Mesothelial cell of epicardium (in vitro differentiated cells): ENCODE results near the gene TBC1D10B. TPM values are rescaled to one million over a fixed set of nuclear protein-coding genes. Genes with fewer than 3 reads are reported as not detected.
A peak's percentile ranks its signal among the peaks of the same experiment; 100 is the strongest.

Experiments
- DNase-seq, 2 experiments: peaks; one replicate each; pipeline ENCODE4 v3.0.0; 2021; ENCODE audit warnings: low spot score in 2 of 2; ENCODE audit not compliant: unreplicated experiment in 2 of 2
- H3K27ac Mint-ChIP-seq: 2 replicates; pipeline ENCODE4 v1.8.0; 2021; ENCODE audit warnings: mixed read lengths
- H3K27me3 Mint-ChIP-seq: 2 replicates; pipeline ENCODE4 v1.8.0; 2021; ENCODE audit warnings: low read depth, mixed read lengths
- H3K36me3 Mint-ChIP-seq: 2 replicates; pipeline ENCODE4 v1.8.0; 2021; ENCODE audit warnings: mixed read lengths
- H3K4me1 Mint-ChIP-seq: 2 replicates; pipeline ENCODE4 v1.8.0; 2021; ENCODE audit warnings: mixed read lengths
- H3K4me3 Mint-ChIP-seq: 2 replicates; pipeline ENCODE4 v1.8.0; 2021; ENCODE audit warnings: mild to moderate bottlenecking, moderate library complexity, mixed read lengths
- H3K9me3 Mint-ChIP-seq: 2 replicates; pipeline ENCODE4 v1.8.0; 2021; ENCODE audit warnings: mixed read lengths
- CTCF ChIP-seq: fragments of 200-600 bp; sonication (generic); IDR thresholded peaks from one replicate; pipeline ENCODE4 v1.5.0; 2021; ENCODE audit warnings: antibody characterized with exemption; ENCODE audit not compliant: unreplicated experiment
- total RNA-seq: library from RNA; stranded (reverse); gene quantifications from 3 replicates; pipeline ENCODE4 v1.2.1, GENCODE V29; 2021

Gene TBC1D10B
- total RNA-seq: 59.6 to 64.1 TPM (median 64.0 TPM) in 3 replicates

GRCh38 chr16:30370456-30371247 lies at the start of gene TBC1D10B:
TBC1D10B (minus strand) TSS chr16:30370494; CDS start chr16:30370183, 311 bp downstream.
- Mint-ChIP-seq H3K9me3 (no peaks in the 10 kb centered on the region), H3K4me1 (peaks cover 53% of the 10 kb centered on the region), H3K36me3 (peaks cover 4% of the 10 kb centered on the region), H3K27ac (peak within 1 kb of the TSS; percentile 99), H3K27me3 (peaks cover 3% of the 10 kb centered on the region), H3K4me3 (peak within 1 kb of the TSS; percentile 88)
- no peak for TF ChIP-seq CTCF
- peak; percentile 94 to 99 for DNase-seq

GRCh38 chr16:30418350-30419181 lies 48.3 kb upstream of the TBC1D10B start:
- TF ChIP-seq CTCF: no peak
- H3K36me3 Mint-ChIP-seq: peaks cover 19% of the 10 kb centered on the region
- no peak overlapping the region for H3K27ac Mint-ChIP-seq

GRCh38 chr16:30417529-30418349 lies 47.4 kb upstream of the TBC1D10B start:
- TF ChIP-seq CTCF: no peak
- DNase-seq: peak; percentile 70 to 81
- Mint-ChIP-seq H3K4me1 (peaks cover 14% of the 10 kb centered on the region), H3K36me3 (peaks cover 17% of the 10 kb centered on the region), H3K27me3 (no peaks in the 10 kb centered on the region), H3K4me3 (peak overlapping the region; percentile 61), H3K9me3 (no peaks in the 10 kb centered on the region), H3K27ac (no peak overlapping the region)

More at GRCh38 chr16:30418350-30419181, 48.3 kb upstream of the TBC1D10B start:
- no peaks in the 10 kb centered on the region for H3K27me3 Mint-ChIP-seq
- H3K4me3 Mint-ChIP-seq: peak overlapping the region; percentile 43
- H3K9me3 Mint-ChIP-seq: no peaks in the 10 kb centered on the region
- peaks cover 14% of the 10 kb centered on the region for H3K4me1 Mint-ChIP-seq
- no peak for DNase-seq

GRCh38 chr16:30416624-30417528 lies 46.6 kb upstream of the TBC1D10B start:
- H3K36me3 Mint-ChIP-seq: peaks cover 18% of the 10 kb centered on the region
- H3K27me3 Mint-ChIP-seq: no peaks in the 10 kb centered on the region
- H3K27ac Mint-ChIP-seq: no peak overlapping the region
- TF ChIP-seq CTCF: no peak
- peak overlapping the region; percentile 57 for H3K4me3 Mint-ChIP-seq
- peaks cover 14% of the 10 kb centered on the region for H3K4me1 Mint-ChIP-seq
- no peaks in the 10 kb centered on the region for H3K9me3 Mint-ChIP-seq
- no peak for DNase-seq
